HG02759 (cell line): ENCODE results near the gene LYRM4.

Experiments used
- ATAC-seq: cut with Tn5 transposase; IDR thresholded peaks from one replicate; pipeline ENCODE4 v1.9.1; 2021; ENCODE audit warnings: mild to moderate bottlenecking, moderate library complexity; ENCODE audit not compliant: unreplicated experiment

The LYRM4 gene

GRCh38 chr6:5247201-5247600 lies 13.5 kb downstream of the LYRM4 start:
- no peak for ATAC-seq

DNA sequence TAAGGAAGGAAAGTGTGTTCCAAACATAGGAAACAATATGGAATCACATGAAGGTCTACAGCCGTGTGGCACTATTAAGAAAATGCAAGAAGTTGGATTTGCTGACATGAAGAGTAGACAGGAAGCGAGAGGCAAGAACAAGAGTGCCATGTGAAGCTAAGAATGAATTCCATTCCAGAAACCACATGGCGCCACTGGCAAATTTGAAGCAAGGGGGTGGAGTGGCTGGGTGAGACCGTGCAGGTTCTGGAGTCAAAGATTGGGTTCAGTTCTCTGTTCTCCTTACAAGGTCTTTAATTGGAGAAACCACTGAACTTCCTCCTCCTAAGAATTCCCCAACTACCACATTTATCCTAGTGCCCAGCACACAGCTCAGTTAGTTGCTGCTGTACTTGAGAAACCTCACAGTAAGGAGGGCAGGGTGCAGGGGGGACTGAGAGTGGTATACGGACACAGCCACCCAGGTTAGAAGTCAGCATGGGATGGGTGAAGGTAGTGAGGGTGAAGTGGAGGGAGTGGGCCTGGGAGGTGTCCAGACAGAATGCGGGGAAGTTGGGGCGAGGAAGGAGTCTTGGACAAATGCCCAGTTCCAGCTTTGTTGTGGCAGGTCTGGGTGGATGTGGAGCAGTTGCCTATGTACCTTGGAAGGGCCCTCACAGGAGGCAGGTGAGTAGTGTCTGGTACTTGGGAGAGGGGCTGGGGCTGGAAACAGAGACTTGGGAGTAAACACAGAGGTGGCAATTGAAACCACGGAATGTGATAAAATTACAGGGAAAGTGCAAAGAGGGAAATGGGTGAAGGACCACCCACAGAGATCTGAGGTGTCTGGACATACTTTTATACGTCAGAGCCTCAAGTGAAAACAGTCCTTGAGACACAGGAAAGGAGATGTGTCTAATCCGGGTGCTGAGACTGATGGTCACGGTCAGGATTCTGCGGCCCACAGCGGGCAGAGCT lies 14.3 kb downstream of the LYRM4 start:
- ATAC-seq = no peak

GRCh38 chr6:5243069-5243468 lies 17.7 kb downstream of the LYRM4 start:
- no peak for ATAC-seq

DNA sequence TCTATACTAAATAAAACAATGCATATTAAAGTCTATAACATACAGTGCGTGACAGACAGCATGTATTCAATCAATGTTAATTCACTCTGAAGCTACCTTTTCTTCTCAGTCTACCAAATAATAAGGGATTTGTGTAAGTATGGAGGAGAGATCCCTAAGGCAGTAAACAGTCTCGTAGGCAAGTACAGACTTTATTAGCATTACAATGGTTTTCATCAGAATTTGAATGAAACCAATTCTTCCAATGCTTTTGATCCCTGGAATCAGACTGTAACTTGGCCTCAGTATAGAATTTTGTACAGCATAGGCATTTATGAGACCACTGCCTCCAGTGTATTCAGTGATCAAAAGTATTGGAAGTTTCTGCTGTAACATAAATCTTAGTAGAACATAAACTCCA lies 19.5 kb downstream of the LYRM4 start:
- no peak for ATAC-seq

GRCh38 chr6:5238336-5238735 lies 22.4 kb downstream of the LYRM4 start:
- no peak for ATAC-seq

DNA sequence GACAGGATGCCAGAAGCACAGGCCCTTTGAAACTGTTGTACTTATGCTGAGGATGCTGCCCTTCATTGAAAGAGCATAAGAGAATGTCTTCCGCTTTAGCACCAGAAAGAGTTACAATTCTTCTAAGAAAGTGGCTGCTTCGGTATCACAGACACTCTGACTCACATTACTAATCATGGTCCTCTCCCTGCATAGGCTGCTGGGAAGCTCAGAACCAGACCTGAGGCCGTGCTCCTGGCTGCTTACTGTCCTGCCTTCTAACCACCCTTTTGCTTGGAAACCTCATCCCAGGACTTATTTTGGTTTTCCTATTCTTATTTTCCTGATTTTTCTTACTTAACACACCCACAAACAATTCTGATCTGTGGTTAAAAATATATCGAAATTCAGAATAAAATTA lies 22.9 kb downstream of the LYRM4 start:
- ATAC-seq = no peak

- no peak for ATAC-seq
Observed at GRCh38 chr6:5235830-5236229, 24.9 kb downstream of the LYRM4 start.

- ATAC-seq = no peak
Observed at GRCh38 chr6:5234874-5235273, 25.9 kb downstream of the LYRM4 start.

DNA sequence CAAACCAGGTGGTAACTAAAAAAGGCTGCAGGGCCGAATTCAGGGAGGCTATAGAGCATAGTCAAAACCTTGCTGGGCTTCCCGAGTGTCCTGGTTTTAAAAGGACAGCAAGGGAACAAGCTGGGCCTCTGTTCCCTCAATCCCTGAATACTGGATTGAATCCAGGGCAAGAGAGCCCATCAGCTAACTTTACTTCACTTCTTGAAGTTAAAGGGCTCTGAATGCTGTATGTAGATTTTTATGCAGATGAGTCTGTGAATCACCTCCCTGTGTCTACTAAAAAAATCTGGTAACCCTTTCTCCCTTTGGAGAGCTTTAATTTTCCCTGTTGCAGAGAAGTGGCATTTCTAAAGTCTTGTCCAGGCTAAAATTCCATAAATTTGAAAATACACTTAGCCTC lies 29.5 kb downstream of the LYRM4 start:
- ATAC-seq = no peak

- no peak for ATAC-seq
Observed at GRCh38 chr6:5230081-5230480, 30.7 kb downstream of the LYRM4 start.

GRCh38 chr6:5229356-5229755 lies 31.4 kb downstream of the LYRM4 start:
- no peak for ATAC-seq

- no peak for ATAC-seq
Observed at GRCh38 chr6:5223309-5223708, 37.4 kb downstream of the LYRM4 start.

DNA sequence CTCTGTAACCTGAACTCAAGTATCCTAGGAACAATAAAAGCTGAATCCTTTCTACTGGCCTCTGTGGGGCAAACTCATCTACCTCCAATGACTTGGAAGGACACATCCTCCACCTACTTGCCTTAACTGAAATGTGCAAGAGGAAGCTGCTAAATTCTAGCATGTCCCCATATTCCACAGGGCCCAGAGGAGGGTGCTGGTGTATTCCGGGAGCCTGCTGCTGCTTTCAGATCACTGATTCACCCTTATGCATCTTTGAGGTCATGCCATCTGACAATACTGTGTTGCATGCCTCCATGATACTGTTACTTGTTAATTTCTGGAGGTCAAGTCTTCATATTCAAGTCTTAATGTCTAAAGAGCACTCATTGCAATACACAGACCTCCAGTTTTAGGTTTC lies 40.3 kb downstream of the LYRM4 start:
- no peak for ATAC-seq

DNA sequence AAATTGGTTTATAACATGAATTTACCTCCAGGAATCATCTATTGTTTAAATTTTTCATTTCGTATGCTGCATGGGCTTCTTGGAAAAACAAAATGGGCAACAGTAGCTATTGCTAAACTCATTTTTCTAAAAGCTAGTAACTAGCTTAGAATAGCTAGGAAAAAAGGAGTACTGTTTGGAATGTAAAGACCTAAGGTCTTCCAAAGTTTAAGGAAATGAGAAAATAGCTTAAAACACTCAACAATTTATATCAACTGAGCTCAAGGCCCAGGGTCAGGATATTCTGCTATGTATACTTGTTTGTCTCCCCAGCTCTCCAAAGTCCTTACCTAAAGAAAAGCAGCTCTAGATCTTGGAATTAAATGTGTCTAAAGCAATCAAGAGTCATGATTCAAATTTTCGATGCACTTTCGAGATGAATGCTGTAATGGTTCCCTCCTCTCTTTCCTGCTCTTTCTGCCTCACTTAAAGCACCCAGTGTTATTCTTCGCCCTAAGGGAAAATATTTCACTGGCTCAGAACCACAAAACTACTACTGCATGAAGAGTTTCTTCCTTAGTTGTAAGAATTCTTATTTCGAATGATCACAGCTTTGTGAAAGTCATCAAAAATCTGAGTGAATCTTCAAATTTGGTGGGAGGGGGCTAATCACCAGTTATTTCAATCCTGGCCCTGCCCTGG lies 41.6 kb downstream of the LYRM4 start:
- ATAC-seq = no peak

GRCh38 chr6:5217356-5217755 lies 43.4 kb downstream of the LYRM4 start:
- no peak for ATAC-seq

GRCh38 chr6:5215799-5216198 lies 45.0 kb downstream of the LYRM4 start:
- no peak for ATAC-seq

- ATAC-seq = no peak
Observed at GRCh38 chr6:5215159-5215558, 45.6 kb downstream of the LYRM4 start.

GRCh38 chr6:5214570-5215052 lies 46.1 kb downstream of the LYRM4 start:
- no peak for ATAC-seq

DNA sequence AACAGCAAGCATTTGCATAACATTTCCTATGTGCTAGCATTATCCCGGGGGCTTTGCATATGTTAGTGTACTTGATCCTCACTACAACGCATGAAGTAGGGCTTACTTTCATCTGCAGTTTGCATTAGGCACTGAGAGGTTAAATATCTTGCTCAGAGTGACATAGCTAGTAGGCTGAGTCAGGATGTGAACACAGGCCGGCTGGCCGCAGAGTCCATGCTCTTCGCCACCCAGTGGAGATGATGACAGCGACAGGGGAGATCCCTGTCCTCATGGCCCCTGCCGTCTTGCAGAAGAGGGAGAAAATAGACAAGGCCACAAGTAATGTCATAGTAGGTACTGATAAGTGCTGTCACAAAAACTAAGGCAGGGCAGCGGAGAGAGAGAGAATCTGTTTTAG lies 46.9 kb downstream of the LYRM4 start:
- ATAC-seq = no peak

DNA sequence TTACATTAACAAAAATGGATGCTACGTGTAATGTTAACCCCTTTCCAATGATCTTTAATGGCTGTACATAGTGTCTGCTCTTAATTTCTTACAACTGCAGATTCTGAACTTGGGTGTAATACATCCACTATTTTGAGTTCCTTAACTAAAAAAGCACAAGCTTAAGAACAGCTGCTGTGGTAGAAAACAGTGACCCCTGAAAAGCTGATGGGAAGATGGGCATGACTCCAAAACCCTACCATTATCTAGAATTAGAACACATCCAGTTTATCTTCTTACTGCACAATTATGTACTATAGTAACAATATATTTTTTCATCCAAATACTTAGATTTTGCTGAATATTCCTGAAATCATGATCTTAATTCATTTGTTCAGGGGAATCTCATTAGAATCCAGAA lies 49.3 kb downstream of the LYRM4 start:
- ATAC-seq = no peak

DNA sequence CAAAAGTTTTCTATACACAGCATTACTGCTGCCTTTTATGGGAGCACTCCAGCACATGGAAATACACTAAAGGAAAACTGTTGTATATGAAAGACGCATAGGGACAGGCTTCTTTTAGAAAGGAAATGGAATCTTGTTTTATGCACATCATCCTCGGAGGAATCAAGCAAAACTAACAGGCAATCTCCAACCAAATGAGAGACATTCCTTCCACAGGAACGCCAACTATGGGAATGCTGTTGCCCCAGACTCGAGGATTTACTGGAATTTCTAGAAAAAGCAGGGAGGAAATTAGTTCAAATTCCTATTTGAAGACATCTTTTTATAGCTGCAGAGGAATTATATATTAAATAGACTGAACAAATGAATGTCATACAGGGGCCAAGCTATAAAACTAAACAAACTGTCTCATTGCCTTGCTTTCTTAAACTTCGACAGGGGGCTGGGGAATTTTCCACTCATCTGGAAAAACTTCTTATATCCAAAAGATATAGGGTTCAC lies 52.2 kb downstream of the LYRM4 start:
- ATAC-seq = no peak

DNA sequence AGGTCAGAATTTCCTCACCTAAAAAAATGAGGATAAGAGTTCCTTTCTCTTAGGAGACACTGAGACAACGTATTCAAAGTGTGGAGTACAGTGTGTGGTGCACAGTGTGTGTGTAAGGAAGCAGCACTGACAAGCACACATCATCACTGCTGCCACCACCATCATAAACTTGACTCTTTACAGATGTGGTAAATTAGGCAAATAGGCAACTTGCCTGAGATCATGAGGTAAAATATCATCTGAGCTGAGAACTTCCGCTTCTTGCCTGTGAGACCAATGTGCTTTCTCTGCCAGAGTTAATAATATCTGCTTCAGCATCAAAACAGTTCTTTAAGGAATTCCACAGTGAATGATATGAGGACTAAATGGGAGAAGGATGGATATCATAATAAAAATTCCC lies 52.7 kb downstream of the LYRM4 start:
- ATAC-seq = no peak
